Activated naive CD8-positive, alpha-beta T cell treated with anti-CD3 and anti-CD28 coated beads for 36 hours (primary cell): Measurements from ENCODE around the gene MSI1. TPM values are rescaled to one million over a fixed set of nuclear protein-coding genes. Genes with fewer than 3 reads are reported as not detected.

Source experiments
- DNase-seq: peaks from one replicate; pipeline ENCODE4 v3.0.0; 2021
- H3K27ac Mint-ChIP-seq: one replicate; pipeline ENCODE4 v1.8.0; 2022; ENCODE audit warnings: mild to moderate bottlenecking, moderate library complexity, mixed read lengths
- H3K27me3 Mint-ChIP-seq: one replicate; pipeline ENCODE4 v1.8.0; 2022; ENCODE audit warnings: mild to moderate bottlenecking, mixed read lengths
- H3K36me3 Mint-ChIP-seq: one replicate; pipeline ENCODE4 v1.8.0; 2021; ENCODE audit warnings: mild to moderate bottlenecking, mixed read lengths
- H3K4me1 Mint-ChIP-seq: one replicate; pipeline ENCODE4 v1.8.0; 2021; ENCODE audit warnings: mixed read lengths
- H3K4me3 Mint-ChIP-seq: one replicate; pipeline ENCODE4 v1.8.0; 2022; ENCODE audit warnings: mild to moderate bottlenecking, moderate library complexity, mixed read lengths
- H3K9me3 Mint-ChIP-seq: one replicate; pipeline ENCODE4 v1.8.0; 2022; ENCODE audit warnings: mixed read lengths
- total RNA-seq, 2 experiments: library from RNA; stranded (reverse); gene quantifications; one replicate each; pipeline ENCODE4 v1.2.3, GENCODE V29; 2021

MSI1 gene
- total RNA-seq, 2 experiments from 2014 or later = 0.60 to 1.7 TPM

DNA sequence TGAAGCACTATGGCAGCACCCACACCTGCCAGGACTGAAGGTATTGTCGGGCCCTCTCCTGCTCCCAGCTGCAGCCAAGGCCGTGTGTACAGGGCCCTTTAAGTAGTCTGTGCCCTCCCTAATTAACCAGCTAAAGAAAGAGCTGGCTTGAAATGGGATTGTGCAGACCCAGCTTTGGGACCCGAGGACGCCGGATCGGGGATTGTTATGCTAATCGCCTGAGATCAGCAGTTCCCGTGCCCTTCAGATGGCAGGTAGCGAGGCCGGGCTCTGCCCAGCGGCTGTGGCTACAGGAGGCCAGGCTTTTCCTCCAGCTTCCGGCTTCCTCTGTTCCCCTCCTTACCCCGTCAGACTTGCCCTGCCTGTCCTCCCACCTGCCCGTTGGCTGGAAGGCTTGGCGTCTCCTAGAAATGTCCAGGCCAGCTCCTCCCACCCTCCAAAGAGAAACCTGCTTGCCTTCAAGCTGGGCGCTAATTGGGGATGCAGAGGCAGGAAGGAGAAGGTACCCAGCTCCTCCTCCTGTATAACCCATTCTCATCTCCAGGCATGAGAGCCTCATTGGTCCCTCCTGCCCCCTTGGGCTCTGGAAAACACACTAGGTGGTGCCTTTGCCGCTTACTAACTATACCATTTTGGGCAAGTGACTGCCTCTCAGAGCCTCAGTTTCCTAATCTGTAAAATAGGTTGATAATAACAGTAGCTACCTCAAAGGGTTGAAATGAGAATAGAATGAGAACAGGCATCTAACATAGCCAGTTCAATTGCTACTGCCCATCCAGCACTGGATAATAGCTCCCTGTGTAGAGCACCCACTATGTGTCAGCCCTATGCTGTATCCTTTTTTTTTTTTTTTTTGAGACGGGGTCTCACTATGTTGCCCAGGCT is 25.8 kb upstream of the MSI1 start:
- no peak overlapping the region for H3K4me3 Mint-ChIP-seq
- DNase-seq = no peak
- H3K27ac Mint-ChIP-seq = no peak overlapping the region
- H3K9me3 Mint-ChIP-seq = no peaks in the 10 kb centered on the region
- peaks cover 48% of the 10 kb centered on the region for H3K27me3 Mint-ChIP-seq
- H3K4me1 Mint-ChIP-seq = peaks cover 6% of the 10 kb centered on the region
- H3K36me3 Mint-ChIP-seq = no peaks in the 10 kb centered on the region

- Mint-ChIP-seq H3K27ac (no peak overlapping the region), H3K27me3 (peaks cover 66% of the 10 kb centered on the region), H3K4me3 (no peak overlapping the region), H3K4me1 (peaks cover 6% of the 10 kb centered on the region), H3K36me3 (no peaks in the 10 kb centered on the region), H3K9me3 (no peaks in the 10 kb centered on the region)
- DNase-seq = no peak
Observed at GRCh38 chr12:120390540-120391120, 21.7 kb upstream of the MSI1 start.

DNA sequence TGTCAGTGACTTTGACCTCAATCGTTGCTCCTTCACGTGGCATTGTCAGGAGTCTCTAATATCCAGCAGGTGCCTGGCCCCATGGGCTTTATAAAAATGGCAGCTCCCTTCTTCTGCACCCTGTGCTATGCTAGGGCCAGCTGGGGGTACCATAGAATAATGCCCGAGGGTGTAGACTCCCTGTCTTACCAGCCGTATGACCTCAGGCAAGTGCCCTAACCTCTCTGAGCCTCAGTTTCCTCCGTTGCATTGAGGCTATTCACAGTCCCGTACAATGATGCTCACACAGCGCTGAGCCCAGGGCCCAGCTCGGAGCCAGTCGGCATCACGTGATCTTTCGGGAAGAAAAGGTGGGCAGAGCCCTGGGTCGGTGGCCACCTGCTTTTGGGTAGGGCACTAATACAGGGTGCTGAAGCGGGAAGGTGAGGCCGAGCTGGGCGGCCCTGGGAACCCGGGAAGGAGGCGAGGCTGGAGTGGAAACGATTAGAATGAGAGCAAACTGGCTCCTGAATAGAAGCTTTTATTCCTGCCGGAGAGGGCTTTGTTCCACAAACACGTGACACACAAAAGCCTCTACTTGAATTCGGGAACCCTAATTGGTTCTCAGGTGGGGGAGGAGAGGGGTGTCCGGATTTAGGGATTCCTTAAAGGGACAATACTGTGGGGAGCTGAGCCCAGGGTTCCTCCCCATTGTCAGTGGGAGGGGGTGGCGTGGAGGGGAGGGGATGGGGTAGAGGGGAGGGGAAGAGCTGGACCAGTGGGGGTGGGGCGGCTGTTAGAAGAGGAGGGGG is 19.9 kb upstream of the MSI1 start:
- Mint-ChIP-seq H3K36me3 (no peaks in the 10 kb centered on the region), H3K4me3 (no peak overlapping the region), H3K27me3 (peaks cover 56% of the 10 kb centered on the region), H3K27ac (no peak overlapping the region), H3K4me1 (peaks cover 4% of the 10 kb centered on the region), H3K9me3 (no peaks in the 10 kb centered on the region)
- DNase-seq = no peak

DNA sequence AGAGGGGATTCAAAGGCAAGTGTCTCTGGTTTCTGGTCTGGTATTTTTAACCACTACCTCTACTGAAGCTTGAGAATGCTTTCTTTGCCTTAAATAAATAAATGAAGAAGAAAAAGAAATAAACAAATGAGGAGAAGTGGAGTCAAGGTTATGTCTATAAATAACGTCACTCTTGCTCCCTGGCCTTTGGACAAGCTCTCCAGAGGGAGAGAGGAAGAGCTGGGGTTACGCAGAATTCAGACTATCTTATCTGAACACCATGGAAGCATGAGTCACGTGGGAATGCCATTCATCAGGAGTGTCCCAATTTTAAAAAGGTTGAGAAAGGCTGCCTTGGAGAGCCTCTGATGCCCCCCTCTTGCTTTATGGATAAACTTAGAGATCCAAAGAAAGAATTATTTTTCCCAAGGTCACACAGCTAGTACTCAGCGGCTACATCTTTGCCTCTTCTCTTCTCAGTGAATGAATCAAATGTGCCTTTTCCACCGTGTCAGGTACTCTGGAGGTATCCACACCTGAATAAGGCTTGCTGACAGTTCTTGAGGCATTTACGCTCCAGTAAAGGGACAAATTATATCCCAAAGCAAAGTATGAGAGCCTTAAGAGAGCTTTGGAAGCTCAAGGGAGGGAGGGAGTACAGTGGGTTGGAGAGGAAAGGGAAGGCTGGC is 12.9 kb upstream of the MSI1 start:
- no peaks in the 10 kb centered on the region for H3K36me3 Mint-ChIP-seq
- no peak overlapping the region for H3K4me3 Mint-ChIP-seq
- DNase-seq = no peak
- H3K27ac Mint-ChIP-seq = no peak overlapping the region
- peaks cover 28% of the 10 kb centered on the region for H3K27me3 Mint-ChIP-seq
- no peaks in the 10 kb centered on the region for H3K4me1 Mint-ChIP-seq
- no peaks in the 10 kb centered on the region for H3K9me3 Mint-ChIP-seq

- no peaks in the 10 kb centered on the region for H3K9me3 Mint-ChIP-seq
- H3K27me3 Mint-ChIP-seq = peaks cover 41% of the 10 kb centered on the region
Observed at GRCh38 chr12:120378036-120378435, 9.1 kb upstream of the MSI1 start.

DNA sequence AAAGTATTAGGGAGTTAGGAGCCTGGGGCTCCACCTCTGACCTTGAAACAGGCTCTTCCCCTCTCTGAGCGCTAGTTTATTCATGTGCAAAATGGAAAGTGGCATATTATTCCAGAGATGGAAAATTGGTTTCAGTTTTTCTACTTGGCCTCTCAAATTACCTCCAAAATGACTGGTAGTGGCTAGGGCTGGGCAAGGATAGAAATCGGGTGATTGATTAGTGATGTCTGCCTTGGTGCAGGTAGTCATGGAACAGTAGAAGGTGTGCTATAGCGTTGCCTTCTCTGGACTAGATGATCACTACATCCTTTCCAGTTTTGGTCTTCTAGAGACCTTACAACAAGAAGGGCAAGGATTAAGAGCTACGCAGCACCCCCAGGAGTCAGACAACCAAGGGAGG is 8.6 kb upstream of the MSI1 start:
- Mint-ChIP-seq H3K4me1 (no peaks in the 10 kb centered on the region), H3K4me3 (no peak overlapping the region), H3K36me3 (no peaks in the 10 kb centered on the region), H3K9me3 (no peaks in the 10 kb centered on the region), H3K27ac (no peak overlapping the region), H3K27me3 (peaks cover 45% of the 10 kb centered on the region)
- no peak for DNase-seq

More at GRCh38 chr12:120378036-120378435, 9.1 kb upstream of the MSI1 start:
- H3K27ac Mint-ChIP-seq = no peak overlapping the region
- H3K36me3 Mint-ChIP-seq = no peaks in the 10 kb centered on the region
- H3K4me3 Mint-ChIP-seq = no peak overlapping the region
- DNase-seq = no peak
- no peaks in the 10 kb centered on the region for H3K4me1 Mint-ChIP-seq

GRCh38 chr12:120376934-120377572 is 8.1 kb upstream of the MSI1 start:
- Mint-ChIP-seq H3K27ac (no peak overlapping the region), H3K4me3 (no peak overlapping the region), H3K27me3 (peaks cover 50% of the 10 kb centered on the region), H3K9me3 (no peaks in the 10 kb centered on the region), H3K36me3 (no peaks in the 10 kb centered on the region), H3K4me1 (no peaks in the 10 kb centered on the region)
- DNase-seq = no peak

DNA sequence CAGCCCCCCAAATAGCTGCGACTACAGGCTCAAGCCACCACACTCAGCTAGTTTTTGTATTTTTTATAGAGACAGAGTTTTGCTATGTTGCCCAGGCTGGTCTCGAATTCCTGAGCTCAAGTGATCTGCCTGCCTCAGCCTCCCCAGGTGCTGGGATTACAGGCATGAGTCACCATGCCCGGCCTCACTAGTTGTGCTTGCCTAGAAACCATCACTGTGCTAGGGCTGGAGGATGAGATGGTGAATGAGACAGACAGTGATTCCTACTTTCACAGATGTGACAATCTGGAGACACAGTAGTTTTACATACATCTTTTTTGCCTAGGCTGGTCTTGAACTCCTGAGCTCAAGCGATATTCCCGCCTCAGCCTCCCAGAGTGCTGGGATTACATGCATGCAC is 7.5 kb upstream of the MSI1 start:
- Mint-ChIP-seq H3K27ac (no peak overlapping the region), H3K4me3 (no peak overlapping the region), H3K9me3 (no peaks in the 10 kb centered on the region), H3K27me3 (peaks cover 56% of the 10 kb centered on the region), H3K36me3 (no peaks in the 10 kb centered on the region), H3K4me1 (no peaks in the 10 kb centered on the region)
- DNase-seq = no peak

- DNase-seq = no peak
- no peaks in the 10 kb centered on the region for H3K36me3 Mint-ChIP-seq
- H3K27ac Mint-ChIP-seq = no peak overlapping the region
- no peaks in the 10 kb centered on the region for H3K9me3 Mint-ChIP-seq
- H3K4me3 Mint-ChIP-seq = no peak overlapping the region
- peaks cover 58% of the 10 kb centered on the region for H3K27me3 Mint-ChIP-seq
- no peaks in the 10 kb centered on the region for H3K4me1 Mint-ChIP-seq
Observed at GRCh38 chr12:120376009-120376408, 7.0 kb upstream of the MSI1 start.

GRCh38 chr12:120373683-120374082 is 4.7 kb upstream of the MSI1 start:
- peaks cover 10% of the 10 kb centered on the region for H3K4me1 Mint-ChIP-seq
- H3K4me3 Mint-ChIP-seq = no peak overlapping the region
- DNase-seq = no peak
- H3K9me3 Mint-ChIP-seq = no peaks in the 10 kb centered on the region
- no peaks in the 10 kb centered on the region for H3K36me3 Mint-ChIP-seq
- H3K27me3 Mint-ChIP-seq = peaks cover 71% of the 10 kb centered on the region
- no peak overlapping the region for H3K27ac Mint-ChIP-seq

DNA sequence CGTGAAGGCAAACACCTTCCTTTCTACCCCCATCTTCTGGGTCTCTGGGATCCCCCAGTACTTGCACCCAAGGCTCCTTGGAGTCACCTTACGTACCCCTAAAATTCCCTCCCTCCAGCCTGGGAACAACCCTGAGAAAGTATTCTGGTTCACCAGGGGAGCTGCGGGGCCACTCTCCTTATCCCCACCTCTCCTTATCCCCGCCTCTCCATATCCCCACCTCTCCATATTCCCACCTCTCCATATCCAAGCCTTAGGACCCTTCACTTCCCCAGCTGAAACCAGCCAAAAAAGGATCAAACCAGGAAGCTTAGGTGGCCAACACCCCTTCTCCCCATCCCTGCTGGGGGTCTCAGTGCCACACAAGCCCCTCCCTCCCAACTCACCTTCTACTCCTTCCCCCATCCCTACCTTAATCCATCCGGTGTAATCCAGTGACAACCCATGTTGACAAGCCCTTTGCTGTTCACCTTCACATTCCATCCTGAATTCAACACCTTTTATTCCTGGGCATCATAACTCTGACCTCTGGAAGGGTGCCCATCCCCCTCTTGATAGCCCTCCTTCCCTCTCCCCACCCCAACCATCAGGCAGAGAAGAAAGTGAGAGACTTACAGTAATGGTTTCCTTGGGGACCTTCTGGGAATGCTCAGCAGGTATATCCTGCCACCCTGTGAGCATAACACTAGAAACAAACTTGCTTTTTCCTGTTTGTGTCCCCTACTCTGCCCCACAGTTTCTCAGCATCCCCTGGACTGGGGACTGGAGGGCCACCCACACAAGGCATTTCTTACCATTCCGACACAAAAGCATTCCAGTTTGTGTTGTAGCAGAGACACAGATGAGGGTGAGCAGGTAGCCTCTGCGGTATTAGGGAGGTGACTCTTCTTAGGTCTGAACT is 1.6 kb upstream of the MSI1 start:
- H3K4me1 Mint-ChIP-seq = peaks cover 12% of the 10 kb centered on the region
- no peaks in the 10 kb centered on the region for H3K36me3 Mint-ChIP-seq

GRCh38 chr12:120369603-120370342 is 809 bp upstream of the MSI1 start:
- Mint-ChIP-seq H3K4me1 (peaks cover 12% of the 10 kb centered on the region), H3K9me3 (no peaks in the 10 kb centered on the region), H3K4me3 (peak overlapping the region; percentile 66), H3K27ac (no peak overlapping the region), H3K27me3 (peaks cover 77% of the 10 kb centered on the region), H3K36me3 (no peaks in the 10 kb centered on the region)
- no peak for DNase-seq

More for the DNA sequence above, 1.6 kb upstream of the MSI1 start:
- Mint-ChIP-seq H3K27me3 (peaks cover 80% of the 10 kb centered on the region), H3K4me3 (peak overlapping the region; percentile 66), H3K9me3 (no peaks in the 10 kb centered on the region), H3K27ac (no peak overlapping the region)
- no peak for DNase-seq
